Activated CD4-positive, alpha-beta T cell treated with anti-CD3 and anti-CD28 coated beads for 48 hours (primary cell): Measurements from ENCODE around the gene CCR3.
A peak's percentile ranks its signal among the peaks of the same experiment; 100 is the strongest.
"Not testable (repeated sequence)": the region's sequence is repeated elsewhere in the genome, so short reads cannot be mapped to it uniquely, and the experiment has no call there.

Source experiments
- DNase-seq: peaks from one replicate; pipeline ENCODE4 v3.0.0-alpha.2; 2020

Gene CCR3

GRCh38 chr3:46242120-46242519, at the start of gene CCR3:
CCR3 (plus strand) TSS chr3:46242460; CDS start chr3:46265159, 22,699 bp downstream.
- no peak for DNase-seq

- no peak for DNase-seq
Measured at GRCh38 chr3:46192939-46193338, 49.3 kb upstream of the CCR3 start.

- no peak for DNase-seq
Measured at GRCh38 chr3:46193436-46193835, 48.8 kb upstream of the CCR3 start.

- DNase-seq: no peak
Measured at GRCh38 chr3:46194868-46195553, 47.2 kb upstream of the CCR3 start.

- DNase-seq: no peak
Measured at GRCh38 chr3:46196261-46196957, 45.9 kb upstream of the CCR3 start.

- DNase-seq: no peak
Measured at GRCh38 chr3:46200211-46200610, 42.0 kb upstream of the CCR3 start.

GRCh38 chr3:46200790-46201189, 41.5 kb upstream of the CCR3 start:
- DNase-seq: no peak

GRCh38 chr3:46202535-46202934, 39.7 kb upstream of the CCR3 start:
- no peak for DNase-seq

GRCh38 chr3:46203681-46204080, 38.6 kb upstream of the CCR3 start:
- no peak for DNase-seq

GRCh38 chr3:46205286-46205960, 36.8 kb upstream of the CCR3 start:
- DNase-seq: no peak

GRCh38 chr3:46206282-46207015, 35.8 kb upstream of the CCR3 start:
- DNase-seq: no peak

- DNase-seq: not testable (repeated sequence)
Measured at GRCh38 chr3:46207514-46207913, 34.7 kb upstream of the CCR3 start.

- peak; percentile 68 for DNase-seq
Measured at GRCh38 chr3:46208167-46208704, 34.0 kb upstream of the CCR3 start, which contains the start of gene CCR1. CCR1 (minus strand) TSS chr3:46208313; CDS start chr3:46204313, 4,000 bp downstream.

GRCh38 chr3:46209053-46209452, 33.2 kb upstream of the CCR3 start:
- DNase-seq: no peak

- DNase-seq: no peak
Measured at GRCh38 chr3:46209746-46210470, 32.4 kb upstream of the CCR3 start.

GRCh38 chr3:46212101-46212500, 30.2 kb upstream of the CCR3 start:
- DNase-seq: no peak

- DNase-seq: no peak
Measured at GRCh38 chr3:46213201-46213600, 29.1 kb upstream of the CCR3 start.

GRCh38 chr3:46214751-46215352, 27.4 kb upstream of the CCR3 start:
- peak; percentile 23 for DNase-seq

GRCh38 chr3:46215810-46216414, 26.3 kb upstream of the CCR3 start:
- DNase-seq: no peak

- DNase-seq: no peak
Measured at GRCh38 chr3:46218196-46218709, 24.0 kb upstream of the CCR3 start.

GRCh38 chr3:46221391-46221790, 20.9 kb upstream of the CCR3 start:
- DNase-seq: no peak
